Measurements from ENCODE around the gene TMSB10. TPM values are rescaled to one million over a fixed set of nuclear protein-coding genes. Genes with fewer than 3 reads are reported as not detected.
"Not testable (repeated sequence)": the region's sequence is repeated elsewhere in the genome, so short reads cannot be mapped to it uniquely, and the experiment has no call there.

TMSB10 gene
- total RNA-seq, 1 donor from 2014 or later = 2,218 TPM

DNA sequence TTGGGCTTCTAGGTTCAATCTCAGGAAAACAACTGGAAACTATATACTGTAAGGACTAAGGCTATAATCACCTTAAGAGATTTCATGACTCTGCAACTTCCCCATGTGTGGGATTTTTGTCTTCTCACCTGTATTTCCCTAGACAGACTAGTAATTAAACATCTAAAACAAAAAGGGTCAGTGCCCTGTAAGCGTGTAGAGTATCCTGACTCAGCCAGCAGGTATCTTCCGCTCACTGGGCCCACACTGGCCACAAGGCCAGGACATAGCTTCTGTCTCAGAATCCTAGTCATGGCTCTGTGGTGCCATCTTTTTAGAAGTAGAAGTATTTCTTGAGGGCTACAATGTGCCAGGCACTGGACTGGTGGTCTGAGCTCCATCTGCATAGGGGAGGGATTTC lies 36.7 kb downstream of the TMSB10 start:
- intact Hi-C loops (cut with micrococcal nuclease) = no loop called here
- H3K4me3 Mint-ChIP-seq = no peak overlapping the region
- H3K27ac Mint-ChIP-seq = no peak overlapping the region
- no peak for DNase-seq
- peaks cover 63% of the 10 kb centered on the region for H3K4me1 Mint-ChIP-seq
- no peaks in the 10 kb centered on the region for H3K27me3 Mint-ChIP-seq
- H3K36me3 Mint-ChIP-seq (ENCODE audit: low read depth) = peaks cover 24% of the 10 kb centered on the region
- H3K9me3 Mint-ChIP-seq = no peaks in the 10 kb centered on the region

DNA sequence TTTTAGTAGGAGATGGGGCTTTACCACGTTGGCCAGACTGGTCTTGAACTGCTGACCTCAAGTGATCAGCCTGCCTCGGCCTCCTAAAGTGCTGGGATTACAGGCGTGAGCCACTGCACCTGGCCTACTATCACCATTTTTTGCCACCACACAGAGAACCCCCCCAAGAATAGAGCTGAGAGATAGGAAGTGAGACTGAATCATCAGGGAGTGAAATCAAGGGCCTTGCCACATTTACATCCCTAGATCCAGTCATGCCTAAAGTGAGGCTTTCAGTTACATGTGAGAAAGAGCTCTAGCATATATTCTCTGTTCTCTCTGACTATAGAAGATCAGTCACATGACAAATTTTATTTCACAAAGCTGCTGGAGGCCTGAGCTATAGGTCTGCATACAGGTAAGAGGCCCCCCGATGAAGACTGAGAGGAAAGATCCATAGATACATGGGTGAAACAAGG lies 37.5 kb downstream of the TMSB10 start:
- DNase-seq = no peak
- Mint-ChIP-seq H3K4me3 (no peak overlapping the region), H3K27me3 (no peaks in the 10 kb centered on the region), H3K4me1 (peaks cover 61% of the 10 kb centered on the region), H3K9me3 (no peaks in the 10 kb centered on the region), H3K27ac (peak overlapping the region; percentile 79), H3K36me3 (ENCODE audit: low read depth) (peaks cover 22% of the 10 kb centered on the region)
- intact Hi-C loops (cut with micrococcal nuclease) = no loop called here

DNA sequence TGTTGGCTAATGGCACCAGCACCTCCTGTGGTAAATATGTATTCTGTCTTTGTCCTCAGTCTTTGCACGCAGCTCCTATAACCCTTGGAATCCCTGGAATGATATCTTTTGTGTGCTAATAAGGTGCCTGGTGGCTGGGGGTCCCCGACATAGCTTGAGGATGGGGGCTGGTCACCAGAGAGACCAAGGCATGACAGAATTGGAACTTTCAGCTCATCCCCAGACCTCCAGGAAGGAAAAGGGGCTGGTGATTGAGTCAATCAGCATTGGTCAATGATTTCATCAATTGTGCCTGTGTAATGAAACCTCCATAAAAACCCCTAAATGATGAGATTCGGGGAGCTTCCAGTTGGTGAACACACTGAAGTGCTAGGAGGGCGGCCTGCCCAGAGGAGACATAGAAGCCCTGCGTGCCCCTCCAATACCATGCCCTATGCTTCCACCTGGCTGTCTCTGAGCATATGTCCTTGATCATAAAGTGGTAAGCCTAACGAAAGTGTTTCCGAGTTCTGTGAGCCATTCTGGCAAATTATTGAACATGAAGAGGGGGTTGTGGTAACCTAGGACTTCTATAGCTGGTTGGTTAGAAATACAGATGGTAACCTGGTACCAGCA lies 38.9 kb downstream of the TMSB10 start:
- no peak for DNase-seq
- intact Hi-C loops (cut with micrococcal nuclease) = no loop called here
- Mint-ChIP-seq H3K4me3 (peak overlapping the region; percentile 51), H3K4me1 (peaks cover 53% of the 10 kb centered on the region), H3K9me3 (no peaks in the 10 kb centered on the region), H3K27ac (peak overlapping the region; percentile 93), H3K36me3 (ENCODE audit: low read depth) (peaks cover 22% of the 10 kb centered on the region), H3K27me3 (no peaks in the 10 kb centered on the region)

DNA sequence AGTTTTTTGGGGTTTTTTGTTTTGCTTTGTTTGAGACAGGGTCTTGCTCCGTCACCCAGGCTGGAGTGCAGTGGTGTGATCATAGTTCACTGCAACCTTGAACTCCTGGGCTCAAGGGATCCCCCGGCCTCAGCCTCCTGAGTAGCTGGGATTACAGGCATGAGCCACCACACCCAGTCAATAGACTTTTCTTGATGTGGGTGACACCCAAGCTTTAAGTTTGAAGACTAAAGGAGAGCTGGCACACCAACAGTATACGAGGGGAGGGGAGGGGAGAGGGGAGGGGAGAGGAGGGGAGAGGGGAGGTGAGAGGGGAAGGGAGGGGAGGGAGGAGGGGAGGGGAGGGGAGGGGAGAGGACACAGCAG lies 40.4 kb downstream of the TMSB10 start:
- Mint-ChIP-seq H3K4me1 (peaks cover 44% of the 10 kb centered on the region), H3K27ac (peak overlapping the region; percentile 93), H3K4me3 (peak overlapping the region; percentile 51), H3K36me3 (ENCODE audit: low read depth) (peaks cover 20% of the 10 kb centered on the region)
- intact Hi-C loops (cut with micrococcal nuclease) = loop anchor here (1.0 to 5.0 kb wide), 8 partner anchors 8 to 381 kb away; partner anchors contain the start of genes TGOLN2, TMSB10 and TRABD2A
- H3K9me3 Mint-ChIP-seq, H3K27me3 Mint-ChIP-seq: not testable (repeated sequence)
- peak; percentile 78 for DNase-seq

DNA sequence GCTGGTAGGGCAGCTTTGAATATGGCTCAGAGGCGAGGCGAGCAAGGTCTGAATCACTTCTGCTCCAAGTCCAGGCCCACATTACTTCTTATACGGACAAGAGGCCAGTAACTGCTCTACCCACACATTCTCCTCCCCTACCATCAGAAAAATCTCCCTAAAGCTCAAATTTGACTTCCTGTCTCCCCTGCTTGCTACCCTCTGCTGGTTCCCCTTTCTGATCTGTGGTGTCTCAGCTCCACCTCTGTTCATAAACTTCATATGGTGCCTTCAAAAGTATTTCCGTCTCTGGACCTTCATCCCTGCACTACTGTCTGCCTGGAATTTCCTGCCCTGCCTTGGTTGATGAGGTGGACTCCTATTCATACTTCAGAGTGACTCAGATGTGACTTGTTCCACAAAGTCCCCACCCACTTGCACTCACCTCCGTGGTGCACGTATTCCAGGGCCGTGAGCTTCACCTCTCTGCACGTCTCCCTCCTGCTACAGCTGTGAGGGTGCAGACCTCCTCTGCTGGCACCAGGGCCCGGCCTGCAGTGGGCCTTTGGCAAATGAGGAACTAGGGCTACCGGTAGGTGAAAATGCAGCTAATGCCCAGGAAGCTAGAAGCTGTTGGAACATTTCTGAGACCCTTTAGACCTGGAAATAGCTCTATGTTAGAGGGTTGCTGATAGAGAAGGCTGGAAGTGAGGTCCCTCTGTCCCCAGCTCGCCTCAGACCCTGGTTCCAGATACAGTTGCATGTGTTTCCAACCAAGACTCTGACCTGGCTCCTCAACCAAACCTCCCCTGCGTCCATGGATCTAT lies 41.0 kb downstream of the TMSB10 start:
- intact Hi-C loops (cut with micrococcal nuclease) = loop anchor here (1.0 to 5.0 kb wide), 8 partner anchors 8 to 381 kb away; partner anchors contain the start of genes TGOLN2, TMSB10 and TRABD2A
- Mint-ChIP-seq H3K9me3 (no peaks in the 10 kb centered on the region), H3K36me3 (ENCODE audit: low read depth) (peaks cover 25% of the 10 kb centered on the region), H3K4me1 (peaks cover 45% of the 10 kb centered on the region), H3K27ac (peak overlapping the region; percentile 89), H3K4me3 (peak overlapping the region; percentile 50), H3K27me3 (no peaks in the 10 kb centered on the region)
- DNase-seq = peak; percentile 89

DNA sequence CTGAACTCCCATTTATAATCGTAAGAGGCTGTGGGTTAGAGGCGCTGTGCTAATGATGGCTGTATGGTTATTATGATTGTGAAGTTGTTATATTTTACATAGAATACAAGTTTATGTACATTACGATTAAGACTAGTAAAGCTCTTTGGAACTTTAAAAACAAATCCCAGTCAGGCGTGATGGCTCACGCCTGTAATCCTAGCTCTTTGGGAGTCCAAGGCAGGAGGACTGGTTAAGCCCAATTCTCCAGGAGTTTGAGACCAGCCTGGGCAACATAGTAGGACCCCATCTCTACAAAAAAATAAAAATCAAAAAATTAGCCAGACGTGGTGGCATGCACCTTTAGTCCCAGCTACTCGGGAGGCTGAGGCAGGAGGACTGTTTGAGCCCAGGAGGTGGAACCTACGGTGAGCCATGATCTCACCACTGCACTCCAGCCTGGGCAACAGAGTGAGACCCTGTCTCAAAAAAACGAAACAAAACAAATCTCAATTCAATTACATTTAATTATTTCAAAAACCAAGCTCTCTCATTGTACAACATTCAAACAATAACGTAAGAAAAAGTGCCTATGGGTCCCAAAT lies 41.6 kb downstream of the TMSB10 start:
- intact Hi-C loops (cut with micrococcal nuclease) = loop anchor here (2.0 to 5.0 kb wide), 3 partner anchors 42 to 380 kb away; partner anchors contain the start of genes TGOLN2 and TMSB10
- Mint-ChIP-seq H3K4me3 (peak overlapping the region; percentile 50), H3K27me3 (no peaks in the 10 kb centered on the region), H3K9me3 (no peaks in the 10 kb centered on the region), H3K4me1 (peaks cover 43% of the 10 kb centered on the region), H3K36me3 (ENCODE audit: low read depth) (peaks cover 30% of the 10 kb centered on the region), H3K27ac (peak overlapping the region; percentile 89)
- no peak for DNase-seq

DNA sequence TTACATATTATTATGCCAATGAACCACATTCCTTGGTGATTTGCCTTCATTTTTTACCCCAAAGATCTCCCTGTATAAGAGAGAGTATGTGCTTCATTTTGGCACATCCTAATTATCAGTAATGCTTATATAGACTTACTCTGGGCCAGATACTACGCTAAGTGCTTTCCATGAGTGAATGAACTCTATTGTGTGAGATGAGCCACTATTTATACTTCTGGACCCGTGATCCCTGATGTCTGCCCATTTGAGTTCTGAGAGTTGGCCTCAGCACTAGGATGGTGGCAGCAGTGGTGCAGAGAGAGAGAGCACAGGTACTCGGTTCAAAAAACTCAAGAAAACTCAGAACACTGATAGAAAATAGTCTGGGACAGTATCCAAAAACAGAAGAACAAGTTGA lies 48.1 kb downstream of the TMSB10 start:
- H3K27ac Mint-ChIP-seq = no peak overlapping the region
- H3K9me3 Mint-ChIP-seq = no peaks in the 10 kb centered on the region
- no peak for DNase-seq
- H3K4me1 Mint-ChIP-seq = peaks cover 5% of the 10 kb centered on the region
- H3K4me3 Mint-ChIP-seq = no peak overlapping the region
- H3K27me3 Mint-ChIP-seq = no peaks in the 10 kb centered on the region
- intact Hi-C loops (cut with micrococcal nuclease) = no loop called here
- H3K36me3 Mint-ChIP-seq (ENCODE audit: low read depth) = peaks cover 29% of the 10 kb centered on the region

DNA sequence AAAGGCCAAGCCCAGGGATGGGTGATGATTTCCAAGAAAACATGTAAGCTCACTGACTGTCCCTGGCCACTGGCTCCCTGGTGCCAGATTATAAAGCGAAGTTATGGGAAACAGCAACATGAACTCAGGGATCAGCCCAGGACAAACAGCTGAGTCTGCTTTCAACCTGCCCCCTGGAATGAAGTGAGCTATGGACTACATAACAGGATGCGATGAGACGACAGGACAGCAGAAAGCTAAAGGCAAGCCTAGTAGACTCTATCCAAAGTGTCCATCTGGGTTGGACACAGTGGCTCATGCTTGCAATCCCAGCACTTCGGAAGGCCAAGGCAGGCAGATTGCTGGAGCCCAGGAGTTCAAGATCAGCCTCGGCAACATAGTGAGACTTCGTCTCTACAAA lies 48.9 kb downstream of the TMSB10 start:
- DNase-seq = no peak
- no peaks in the 10 kb centered on the region for H3K27me3 Mint-ChIP-seq
- H3K4me3 Mint-ChIP-seq = no peak overlapping the region
- peaks cover 6% of the 10 kb centered on the region for H3K4me1 Mint-ChIP-seq
- intact Hi-C loops (cut with micrococcal nuclease) = no loop called here
- peaks cover 30% of the 10 kb centered on the region for H3K36me3 Mint-ChIP-seq (ENCODE audit: low read depth)
- H3K9me3 Mint-ChIP-seq = no peaks in the 10 kb centered on the region
- no peak overlapping the region for H3K27ac Mint-ChIP-seq

Other genes starting within 250 kb of the TMSB10 start
- 56.3 and 59.6 TPM in 2 replicates for gene TRABD2A, start 24.6 kb upstream of the TMSB10 start, total RNA-seq
- 98.1 and 101 TPM in 2 replicates for gene KCMF1, start 65.5 kb downstream of the TMSB10 start, total RNA-seq
- 0.19 TPM in 1 of 2 replicates, not detected in the other for gene TCF7L1, start 227.7 kb downstream of the TMSB10 start, total RNA-seq